Stimulated activated CD4-positive, alpha-beta T cell treated with anti-CD3 and anti-CD28 coated beads, Interleukin-15, amount 100 ng/mL, for 1 hour (primary cell): ENCODE data around the gene CPNE4.

Source experiments
- DNase-seq, 2 donors: peaks; one replicate each; pipeline ENCODE4 v3.0.0-alpha.2; 2020; ENCODE audit warnings: low read depth in 1 of 2, low spot score in 1 of 2

CPNE4 gene

DNA sequence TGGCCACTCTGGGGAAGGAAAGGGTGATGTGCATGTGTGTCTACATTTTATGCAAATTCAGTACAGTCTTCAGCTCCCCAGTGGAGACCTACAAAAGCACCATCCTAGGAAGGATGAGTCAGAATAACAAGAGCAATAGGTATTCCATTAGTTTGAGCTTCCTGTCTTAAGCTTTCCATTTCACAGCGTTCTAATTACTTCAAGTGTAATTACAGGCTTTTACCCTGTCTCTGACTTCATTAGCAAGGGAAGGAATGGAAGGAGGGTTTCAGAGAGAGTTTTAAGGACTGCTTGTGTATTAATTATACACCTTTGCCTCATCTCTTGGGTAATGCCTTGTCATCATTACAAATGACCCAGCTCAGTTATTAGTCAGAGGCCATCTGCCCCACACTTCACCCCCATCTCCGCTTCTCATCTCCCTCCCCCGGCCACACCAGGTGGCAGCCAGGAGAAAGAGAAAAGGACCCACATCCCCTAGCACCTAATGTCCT, 329.2 kb downstream of the CPNE4 start:
- DNase-seq = no peak

DNA sequence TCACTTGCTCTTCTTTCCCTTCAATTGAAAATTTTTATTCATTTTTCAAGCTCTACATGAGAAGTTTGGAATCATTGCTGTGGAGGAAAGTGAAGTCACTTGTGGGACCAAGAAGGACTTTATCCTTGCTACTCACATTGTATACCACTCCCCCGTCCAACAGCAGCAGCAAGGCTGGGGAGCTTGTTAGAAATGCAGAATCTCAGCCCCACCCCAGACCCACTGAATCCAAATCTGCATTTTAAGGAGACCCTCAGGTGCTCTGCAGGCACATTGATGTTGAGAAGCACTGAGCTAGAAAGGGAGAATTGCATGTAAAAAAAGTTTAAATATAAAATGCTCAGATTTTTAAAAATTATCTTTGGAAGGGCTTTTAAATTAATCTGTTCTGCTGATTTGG, 329.7 kb downstream of the CPNE4 start:
- DNase-seq = no peak

DNA sequence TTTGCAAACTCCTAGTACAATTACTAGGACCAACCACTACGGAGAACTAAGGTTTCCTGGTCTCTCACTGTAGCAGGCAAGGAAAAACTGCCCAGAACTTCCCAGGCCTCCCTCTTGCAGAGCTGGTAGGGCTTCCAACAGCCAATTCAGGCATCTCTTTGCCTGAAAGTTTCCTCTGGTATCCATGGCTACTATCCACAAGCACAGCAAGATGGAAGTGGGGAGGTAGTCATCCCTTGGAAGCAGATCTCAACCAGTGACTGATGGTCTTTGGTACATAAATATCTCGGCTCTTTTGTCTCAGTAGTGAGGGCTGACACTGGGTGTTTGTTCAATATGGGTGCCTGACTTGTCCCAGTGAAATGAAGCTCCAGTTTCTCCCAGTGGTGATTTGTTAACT, 330.7 kb downstream of the CPNE4 start:
- no peak for DNase-seq

DNA sequence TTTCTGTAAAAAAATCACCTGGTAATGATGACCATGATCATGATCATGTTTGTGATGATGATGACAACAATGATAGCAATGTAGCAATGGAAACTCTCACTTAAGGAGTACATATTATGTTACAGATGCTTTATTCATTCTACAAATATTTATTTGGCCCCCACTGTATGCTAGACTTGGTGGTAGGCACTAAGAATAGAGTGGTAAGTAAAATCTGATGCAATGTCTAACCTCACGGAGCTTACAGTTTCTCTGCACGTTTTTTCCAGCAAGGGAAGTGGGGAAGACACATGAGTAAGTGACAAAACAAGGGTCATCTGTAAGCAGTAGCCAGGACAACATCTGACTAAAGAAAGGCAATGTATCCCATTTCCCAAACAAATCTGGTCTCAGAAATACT, 332.7 kb downstream of the CPNE4 start:
- no peak for DNase-seq

DNA sequence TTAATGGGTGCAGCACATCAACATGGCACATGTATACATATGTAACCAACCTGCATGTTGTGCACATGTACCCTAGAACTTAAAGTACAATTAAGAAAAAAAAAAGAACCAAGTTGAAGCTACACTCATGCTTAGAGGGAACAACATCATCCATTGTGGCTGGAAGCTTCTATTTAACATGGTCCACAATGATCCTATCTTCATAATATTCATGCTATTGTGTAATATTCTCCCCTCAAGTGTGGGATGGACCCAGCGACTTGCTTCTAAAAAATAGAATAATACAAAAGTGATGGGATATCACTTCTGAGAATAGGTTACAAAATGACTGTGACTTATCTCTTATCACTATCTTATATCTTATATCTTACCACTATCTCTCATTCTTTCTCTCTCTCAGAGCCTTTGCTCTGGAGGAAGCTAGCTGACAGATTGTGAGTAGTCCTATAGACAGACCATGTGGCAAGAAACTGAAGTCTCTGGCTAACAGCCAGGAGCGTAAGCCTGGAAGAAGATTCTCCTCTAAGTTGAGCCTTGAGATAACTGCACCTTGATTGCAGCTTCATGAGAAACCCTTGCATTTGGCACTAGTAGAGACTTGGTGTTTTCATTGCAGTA, 333.6 kb downstream of the CPNE4 start:
- no peak for DNase-seq

DNA sequence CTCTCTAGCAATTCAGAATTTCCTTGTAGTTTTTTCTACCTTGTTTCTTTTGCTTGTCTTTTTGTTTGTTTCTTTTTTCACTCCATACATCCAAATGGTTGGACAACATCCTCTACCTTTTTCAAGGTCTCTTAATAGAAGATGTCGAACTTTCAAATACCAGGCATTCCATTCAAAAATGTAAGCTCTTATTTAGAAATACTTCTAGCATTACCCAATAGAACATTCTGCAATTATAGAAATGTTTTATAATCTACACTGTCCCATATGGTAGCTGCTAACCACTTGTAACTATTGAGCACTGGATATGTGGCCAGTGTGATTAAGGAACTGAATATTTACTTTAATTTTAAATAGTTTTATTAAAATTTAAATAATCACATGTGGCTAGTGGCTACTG, 335.8 kb downstream of the CPNE4 start:
- DNase-seq = no peak

DNA sequence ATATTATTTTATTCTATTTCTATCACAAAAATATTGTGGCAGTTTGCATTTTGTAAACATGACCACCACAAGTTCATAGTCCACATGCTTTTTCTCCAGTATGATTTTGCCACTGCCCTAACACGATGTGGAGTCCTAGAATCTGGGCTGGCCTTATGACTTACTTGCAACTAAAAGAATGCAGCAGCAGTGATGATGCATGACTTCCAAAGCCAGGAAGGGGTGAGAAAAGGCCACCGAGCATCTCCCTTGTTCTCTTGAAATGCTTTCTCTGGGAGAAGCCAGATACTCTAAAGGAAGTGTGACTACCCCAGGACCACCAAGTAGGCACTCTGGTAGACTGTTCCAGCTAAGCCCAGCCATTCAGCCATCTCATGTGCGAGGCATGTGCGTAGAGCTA, 340.4 kb downstream of the CPNE4 start:
- DNase-seq = no peak

DNA sequence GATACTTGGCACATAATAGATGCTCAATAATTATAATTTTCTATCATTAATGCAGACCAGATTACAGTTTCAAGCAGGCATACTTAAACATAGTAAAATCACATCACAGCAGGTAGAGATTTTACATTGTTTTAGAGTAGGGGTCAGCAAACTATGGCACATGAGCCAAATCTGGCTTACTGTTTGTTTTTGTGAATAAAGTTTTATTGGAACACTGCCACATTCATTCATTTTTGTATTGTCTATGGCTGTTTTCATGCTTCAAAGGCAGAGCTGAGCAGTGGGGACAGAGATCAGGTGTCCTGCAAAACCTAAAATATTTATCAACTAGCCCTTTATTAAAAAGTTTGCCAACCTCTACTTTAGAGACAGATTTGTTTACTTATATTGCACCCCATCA, 342.5 kb downstream of the CPNE4 start:
- DNase-seq = no peak

DNA sequence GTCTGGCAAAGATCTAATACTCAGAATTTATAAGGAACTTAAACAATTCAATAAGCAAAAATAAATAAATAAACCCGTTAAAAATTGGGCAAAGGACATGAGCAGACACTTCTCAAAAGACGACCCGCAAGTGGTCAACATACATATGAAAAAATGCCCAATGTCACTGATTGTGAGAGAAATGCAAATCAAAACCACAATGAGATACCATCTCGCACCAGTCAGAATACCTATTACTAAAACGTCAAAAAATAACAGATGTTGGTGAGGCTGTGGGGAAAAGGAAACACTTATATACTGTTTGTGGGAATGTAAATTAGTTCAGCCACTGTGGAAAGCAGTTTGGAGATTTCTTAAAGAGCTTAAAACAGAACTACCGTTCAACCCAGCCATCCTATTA, 344.0 kb downstream of the CPNE4 start:
- DNase-seq = no peak

DNA sequence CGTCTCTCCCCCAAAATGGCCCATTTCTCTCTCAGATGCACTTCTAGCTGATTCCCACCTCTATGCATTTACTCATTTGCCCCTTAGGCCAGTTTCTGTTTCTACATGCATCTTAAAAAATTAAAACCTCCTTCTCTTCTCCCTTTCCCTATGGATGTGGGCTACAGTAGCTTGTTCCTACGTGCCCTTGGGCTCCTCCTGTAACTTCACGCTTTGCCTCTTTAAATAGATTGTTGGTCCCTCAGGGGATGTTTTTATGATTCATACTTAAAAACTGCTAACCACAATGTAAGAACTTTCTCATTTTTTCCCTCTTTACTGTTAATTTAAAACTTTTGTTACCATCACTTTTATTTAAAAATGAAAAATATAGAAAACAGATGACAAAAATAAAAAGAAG, 346.4 kb downstream of the CPNE4 start:
- DNase-seq = no peak

DNA sequence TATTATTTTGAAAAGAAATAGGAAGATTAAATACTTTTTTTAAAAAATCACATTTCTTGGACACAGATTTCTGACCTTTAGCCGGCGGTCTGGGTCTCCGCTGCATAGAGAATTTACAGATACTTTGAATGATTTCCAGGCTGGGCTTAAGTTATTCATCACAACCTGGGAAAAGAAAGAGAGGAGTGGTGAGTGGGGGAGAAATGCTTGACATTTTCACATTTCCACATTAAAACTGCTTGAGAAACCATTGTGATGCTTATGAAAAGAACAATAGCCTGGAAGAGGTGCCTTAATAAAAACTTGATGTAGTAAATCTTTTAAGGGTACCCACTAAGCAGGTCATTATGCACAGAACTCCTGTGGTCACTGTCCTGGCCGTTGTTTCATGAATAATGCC, 365.2 kb downstream of the CPNE4 start:
- no peak for DNase-seq

DNA sequence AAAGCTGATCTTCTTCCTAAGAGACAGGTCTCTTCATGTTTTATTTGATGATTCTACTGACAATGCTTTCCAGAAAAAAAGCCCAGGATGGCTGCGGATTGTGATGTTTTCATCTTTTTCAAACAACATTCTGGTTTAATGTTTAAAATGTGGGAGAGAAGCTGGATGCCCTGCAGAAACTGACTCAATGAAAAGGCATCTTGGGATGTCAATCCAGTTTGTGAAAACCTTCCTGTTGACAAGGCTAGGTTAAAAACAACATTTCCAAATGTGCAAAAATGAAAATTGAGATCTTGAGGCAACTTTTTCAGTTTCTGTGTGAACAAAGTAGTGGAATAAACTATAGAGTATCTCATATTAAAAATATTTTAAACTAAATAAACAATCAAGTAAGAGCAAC, 376.0 kb downstream of the CPNE4 start:
- no peak for DNase-seq

DNA sequence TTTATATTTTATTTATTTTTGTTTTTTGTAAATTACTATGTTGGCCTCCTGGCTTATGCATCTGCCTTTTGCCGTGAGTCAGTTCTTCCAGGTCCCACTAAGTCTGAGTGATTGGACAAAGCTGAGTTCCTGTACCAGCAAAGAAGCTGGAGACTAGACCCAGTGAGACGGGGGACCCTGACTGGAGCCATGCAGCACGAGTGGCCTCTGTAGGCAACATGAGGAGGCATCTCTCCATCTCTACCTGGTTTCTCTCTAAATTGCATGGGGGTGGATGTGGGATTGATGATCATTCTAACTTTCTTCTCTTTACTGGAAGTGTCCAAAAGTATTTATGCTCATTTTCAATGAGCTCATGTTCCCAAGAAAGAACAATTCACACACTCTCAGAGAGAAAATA, 376.7 kb downstream of the CPNE4 start:
- no peak for DNase-seq

DNA sequence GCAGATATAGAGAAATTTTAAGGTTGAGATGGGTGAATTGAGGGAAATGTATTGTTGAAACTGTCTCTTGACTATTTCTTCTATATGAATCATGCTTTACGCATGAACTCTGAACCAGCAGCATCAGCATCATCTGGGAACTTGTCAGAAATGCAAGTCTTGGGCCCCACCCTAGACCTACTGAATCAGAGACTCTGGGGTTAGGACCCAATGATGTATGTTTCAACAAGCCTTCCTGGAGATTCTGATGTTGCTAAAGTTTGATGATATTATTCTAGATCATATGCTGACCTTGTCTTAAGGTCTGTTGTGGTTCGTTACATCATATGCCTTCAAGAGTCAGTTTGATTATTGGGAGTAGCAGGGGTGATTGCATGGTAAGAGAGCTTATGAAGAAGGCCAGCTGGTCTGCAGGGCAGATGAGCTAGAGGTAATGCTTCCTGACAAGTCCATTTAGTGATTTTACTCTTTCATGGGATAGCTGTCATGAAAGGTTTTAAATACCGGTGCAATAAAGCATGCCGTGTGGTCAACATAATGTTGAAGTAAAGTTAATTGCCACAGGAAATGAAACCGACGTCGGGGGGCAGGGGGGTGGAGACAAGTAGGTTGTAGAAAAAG, 379.6 kb downstream of the CPNE4 start:
- DNase-seq = no peak

DNA sequence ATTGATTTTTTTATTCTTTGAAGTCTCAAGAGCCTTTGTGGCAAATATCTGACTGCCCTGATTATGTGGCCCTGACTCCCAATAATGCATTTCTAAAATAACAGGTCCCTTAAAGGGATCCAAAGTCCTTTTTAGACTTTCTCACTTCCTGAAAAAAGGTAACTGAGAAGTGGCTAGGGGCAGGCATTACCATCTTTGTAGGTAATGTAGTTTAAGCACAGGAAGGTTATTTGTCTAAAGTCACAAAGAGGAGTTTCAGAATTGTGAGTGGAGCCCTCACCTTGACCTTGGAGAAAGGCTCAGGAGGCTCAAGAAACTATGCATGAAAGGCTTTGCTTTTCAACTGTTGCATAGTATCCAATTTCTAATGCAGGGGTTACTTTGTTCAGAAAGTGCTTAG, 389.2 kb downstream of the CPNE4 start:
- no peak for DNase-seq

DNA sequence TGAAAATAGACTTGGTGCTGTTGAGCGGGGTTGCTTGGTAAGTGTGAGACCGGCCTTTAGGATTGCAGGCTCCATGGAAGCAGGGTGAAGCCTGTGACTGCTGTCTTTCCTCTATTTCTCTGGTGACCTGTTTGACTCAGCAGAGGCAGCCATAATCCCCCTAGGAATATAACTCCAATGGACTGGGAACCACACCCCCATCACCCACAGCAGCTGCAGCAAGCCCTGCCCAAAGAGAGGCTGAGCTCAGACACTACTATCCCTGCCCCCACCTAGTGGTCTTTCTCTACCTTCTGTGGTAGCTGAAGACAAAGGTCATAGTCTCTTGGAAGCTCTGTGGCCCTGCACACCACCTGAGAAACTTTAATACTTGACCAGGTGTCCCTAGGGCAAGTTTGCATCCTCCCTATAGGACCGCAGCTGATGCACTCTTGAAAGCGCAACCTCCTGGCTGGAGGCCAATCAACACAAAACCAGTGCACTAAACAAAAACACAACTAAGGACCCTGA, 398.5 kb downstream of the CPNE4 start:
- DNase-seq = no peak

DNA sequence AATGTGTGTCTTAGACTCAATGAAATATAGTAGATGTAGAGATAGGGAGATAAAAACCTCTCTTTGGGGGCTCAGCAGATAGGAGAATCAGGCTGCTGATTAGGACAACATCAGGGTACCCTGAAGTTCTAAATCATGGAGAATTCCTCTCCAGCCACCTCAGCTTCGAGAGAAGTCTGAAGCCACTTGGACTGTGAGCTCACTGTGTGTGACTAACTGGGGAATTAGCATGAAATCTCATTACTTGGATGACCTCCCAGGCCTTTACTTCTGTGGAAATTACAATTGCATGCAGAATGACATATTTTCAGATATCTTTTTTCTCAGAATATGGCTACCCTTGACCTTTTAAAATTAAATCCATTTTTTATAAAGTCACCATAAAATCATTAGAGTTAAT, 404.0 kb downstream of the CPNE4 start:
- no peak for DNase-seq

DNA sequence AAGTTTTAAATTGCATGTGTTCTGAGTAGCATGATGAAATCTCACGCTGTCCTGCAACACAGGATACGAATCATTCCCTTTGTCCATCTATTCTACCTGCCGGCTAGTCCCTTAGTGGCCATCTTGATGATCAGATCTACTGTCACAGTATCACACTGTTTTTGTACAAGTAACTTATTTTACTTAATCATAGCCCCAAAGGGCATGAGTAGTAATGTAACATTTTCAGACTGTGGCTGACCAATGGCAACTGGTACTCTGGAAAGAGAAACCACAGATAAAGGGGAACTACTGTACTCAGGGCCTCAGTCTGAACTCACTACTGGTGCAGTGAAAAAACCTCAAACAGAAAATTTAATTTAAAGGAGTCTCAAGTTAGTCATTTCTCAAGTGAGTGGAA, 404.7 kb downstream of the CPNE4 start:
- no peak for DNase-seq

DNA sequence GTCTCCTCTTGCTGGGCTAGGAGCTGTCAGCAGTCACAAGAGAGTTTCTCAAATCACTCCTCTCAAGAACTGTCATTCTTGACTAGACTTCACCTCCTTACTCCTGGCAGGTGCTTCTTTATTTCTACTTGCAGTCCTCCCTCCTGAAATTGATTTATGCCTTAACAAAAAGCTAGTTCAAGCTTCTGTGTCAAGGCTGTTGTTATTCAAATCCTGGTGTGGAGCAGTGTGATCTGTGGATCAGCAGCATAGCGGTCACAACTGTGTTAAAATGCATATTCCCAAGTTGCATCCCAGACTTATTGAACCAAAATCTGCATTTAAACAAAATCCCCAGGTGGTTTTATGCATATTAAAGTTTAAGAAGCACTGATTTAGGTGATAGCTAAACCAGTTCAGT, 411.4 kb downstream of the CPNE4 start:
- no peak for DNase-seq

DNA sequence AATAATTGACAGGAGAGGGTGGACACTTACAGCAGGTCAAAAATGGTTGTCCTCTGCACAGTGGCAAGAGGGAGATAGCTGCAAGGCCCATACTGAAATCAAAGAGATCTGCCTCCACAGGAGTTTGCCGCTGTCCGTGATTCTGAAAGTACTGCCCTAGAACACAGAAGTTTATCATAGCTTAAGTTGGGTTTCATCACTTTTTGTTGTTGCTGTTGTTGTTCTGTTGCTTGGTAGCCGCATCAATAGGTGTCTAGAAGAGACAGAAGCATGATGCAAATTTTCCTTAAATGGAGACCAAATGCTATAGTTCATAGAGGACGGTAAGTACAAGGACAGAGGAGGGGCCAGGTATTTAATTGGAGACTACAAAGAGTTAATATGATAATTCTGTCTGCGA, 412.1 kb downstream of the CPNE4 start:
- DNase-seq = no peak

DNA sequence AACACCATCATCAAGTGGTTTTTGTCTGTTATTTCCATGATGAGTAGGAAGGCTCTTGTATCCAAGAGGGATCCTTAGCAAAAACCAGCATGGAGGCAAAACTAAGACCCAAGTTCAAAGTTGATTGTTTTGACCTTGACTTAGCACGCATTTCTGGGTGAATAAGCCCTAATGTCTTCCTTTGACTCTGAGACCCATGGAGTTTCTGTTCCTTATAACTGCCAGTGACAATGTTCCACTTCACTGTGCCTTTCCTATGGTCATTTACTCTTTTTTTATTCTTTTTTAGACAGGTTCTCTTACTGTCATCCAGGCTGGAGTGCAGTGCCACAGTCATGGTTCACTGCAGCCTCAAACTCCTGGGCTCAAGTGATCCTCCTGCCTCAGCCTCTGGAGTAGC, 413.8 kb downstream of the CPNE4 start:
- DNase-seq = no peak

DNA sequence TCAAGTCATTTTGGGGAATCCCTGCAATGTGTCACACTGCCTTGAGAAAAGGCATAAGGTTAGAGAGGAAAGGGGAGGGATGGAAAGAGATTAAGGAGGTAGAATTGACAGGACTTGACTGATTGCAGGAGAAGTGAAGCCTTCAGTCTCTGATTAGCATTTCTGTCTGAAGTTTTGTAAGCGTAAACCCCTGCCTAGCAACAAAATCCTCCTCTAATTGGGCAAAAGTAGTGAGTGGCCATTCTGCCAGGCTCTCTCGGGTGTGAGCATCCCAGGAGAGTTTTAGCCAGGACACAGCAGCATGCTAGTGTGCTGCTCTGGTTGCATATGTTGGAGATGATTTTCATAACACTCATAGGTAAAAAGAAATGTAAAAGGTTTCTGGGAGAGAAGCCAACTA, 415.0 kb downstream of the CPNE4 start:
- no peak for DNase-seq

DNA sequence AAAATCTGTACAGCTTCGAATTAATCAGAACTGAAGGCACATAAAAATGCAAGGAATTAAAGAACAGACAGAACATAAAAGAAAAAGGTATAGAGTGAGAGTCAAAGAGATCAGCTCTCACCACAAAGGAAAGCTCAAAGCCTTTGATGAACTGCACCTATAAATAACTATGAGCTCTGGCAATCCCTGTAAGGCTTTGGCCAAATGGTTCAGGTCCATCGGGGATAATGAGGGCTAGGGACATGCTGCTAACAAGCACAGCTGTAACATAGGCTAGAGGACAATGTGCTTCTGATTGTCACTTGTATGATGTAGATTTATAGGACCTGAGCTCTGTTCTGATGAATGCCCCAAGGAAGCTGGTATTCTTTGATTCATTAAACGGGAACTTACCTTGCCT, 418.1 kb downstream of the CPNE4 start:
- no peak for DNase-seq
